ENCODE measurements around the gene DDX6.

DNA sequence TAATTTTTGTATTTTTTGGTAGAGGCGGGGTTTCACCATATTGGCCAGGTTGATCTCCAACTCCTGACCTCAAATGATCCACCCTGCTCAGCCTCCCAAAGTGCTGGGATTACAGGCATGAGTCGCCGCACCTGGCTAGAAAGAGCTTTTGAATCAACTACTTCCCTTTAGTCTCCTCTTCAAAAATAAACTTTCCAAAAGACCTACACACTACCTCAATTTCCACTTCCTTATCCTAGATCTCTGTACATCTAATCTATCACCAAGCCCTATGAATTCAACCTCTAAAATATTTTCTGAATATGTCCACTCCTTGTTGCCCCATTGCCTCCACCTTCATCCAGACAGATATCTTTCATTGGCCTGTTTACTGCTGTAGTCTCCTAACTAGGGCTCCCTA is 13.1 kb upstream of the DDX6 start:
- TF ChIP-seq, protein P1, sequence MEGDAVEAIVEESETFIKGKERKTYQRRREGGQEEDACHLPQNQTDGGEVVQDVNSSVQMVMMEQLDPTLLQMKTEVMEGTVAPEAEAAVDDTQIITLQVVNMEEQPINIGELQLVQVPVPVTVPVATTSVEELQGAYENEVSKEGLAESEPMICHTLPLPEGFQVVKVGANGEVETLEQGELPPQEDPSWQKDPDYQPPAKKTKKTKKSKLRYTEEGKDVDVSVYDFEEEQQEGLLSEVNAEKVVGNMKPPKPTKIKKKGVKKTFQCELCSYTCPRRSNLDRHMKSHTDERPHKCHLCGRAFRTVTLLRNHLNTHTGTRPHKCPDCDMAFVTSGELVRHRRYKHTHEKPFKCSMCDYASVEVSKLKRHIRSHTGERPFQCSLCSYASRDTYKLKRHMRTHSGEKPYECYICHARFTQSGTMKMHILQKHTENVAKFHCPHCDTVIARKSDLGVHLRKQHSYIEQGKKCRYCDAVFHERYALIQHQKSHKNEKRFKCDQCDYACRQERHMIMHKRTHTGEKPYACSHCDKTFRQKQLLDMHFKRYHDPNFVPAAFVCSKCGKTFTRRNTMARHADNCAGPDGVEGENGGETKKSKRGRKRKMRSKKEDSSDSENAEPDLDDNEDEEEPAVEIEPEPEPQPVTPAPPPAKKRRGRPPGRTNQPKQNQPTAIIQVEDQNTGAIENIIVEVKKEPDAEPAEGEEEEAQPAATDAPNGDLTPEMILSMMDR (IDR thresholded peaks at IDR 0.05; ENCODE audit: poor library complexity, severe bottlenecking): no peak
- no peak for TF ChIP-seq RAD21 (conservative IDR thresholded peaks at IDR 0.05)
- TF ChIP-seq EZH2 (IDR thresholded peaks at IDR 0.05; ENCODE audit: borderline replicate concordance, insufficient read depth, low read length, poor library complexity, severe bottlenecking): no peak
- no peak for TF ChIP-seq EP300 (conservative IDR thresholded peaks at IDR 0.05; ENCODE audit: poor library complexity, severe bottlenecking)
- no peak for TF ChIP-seq SMC3 (conservative IDR thresholded peaks at IDR 0.05; ENCODE audit: poor library complexity)
- no peak for TF ChIP-seq POLR2AphosphoS5 (IDR thresholded peaks at IDR 0.05)

Measured in neural cell (in vitro differentiated cells).